Measurements from ENCODE around the gene DMGDH. TPM values are rescaled to one million over a fixed set of nuclear protein-coding genes. Genes with fewer than 3 reads are reported as not detected.

Gene DMGDH
- total and polyA plus RNA-seq, 10 of the 15 experiments (the other 5 are each of a cell fraction or from before 2014, with no cell fraction given) = 0.22 to 1.5 (median 0.44) TPM; not detected in 3

GRCh38 chr5:78974601-78975000 is 94.9 kb downstream of the DMGDH start:
- intact Hi-C loops (cut with micrococcal nuclease; ENCODE audit: unreplicated experiment) (loop anchor here (10.0 kb wide), 1 partner anchor 330 kb away; the partner anchor contains the start of gene LHFPL2), in situ Hi-C loops (cut with MboI) (no loop called here)
- 96% methylated on average over 2 of the region's 2 CpGs for WGBS (ENCODE audit: insufficient coverage, insufficient replicate concordance, low lambda C conversion rate, missing lambda C conversion rate)
- no TSS peak for BruUV-seq (replicated peaks)
- H3K9ac ChIP-seq (ENCODE audit: control insufficient read depth, insufficient read depth, low read length) = no peak overlapping the region
- H3K36me3 ChIP-seq (ENCODE audit: control insufficient read depth in 2 of 2, insufficient read depth in 2 of 2, low read length in 1 of 2) = no peaks in the 10 kb centered on the region
- POLR2A ChIA-PET = no interaction called here
- CTCF ChIA-PET = interaction anchor here (0.8 to 5.4 kb wide), 5 partner anchors 9 to 75 kb away, joined by 4 to 27 read pairs (median 9); no protein-coding TSS in a partner anchor
- no peaks in the 10 kb centered on the region; the same call in 2 of the 3 replicates for H3K9me3 ChIP-seq (replicated peaks; ENCODE audit: control insufficient read depth, insufficient read depth, low read length)
- no peaks in the 10 kb centered on the region for H3K27me3 ChIP-seq (replicated peaks in 1 of 2; ENCODE audit: control insufficient read depth in 2 of 2, insufficient read depth in 2 of 2, low read length in 1 of 2)
- RAD21 ChIA-PET (ENCODE audit: unreplicated experiment) = interaction anchor here (1.3 to 1.7 kb wide), 2 partner anchors 8 to 75 kb away, joined by 3 to 7 read pairs; no protein-coding TSS in a partner anchor
- TF ChIP-seq SKIL (IDR thresholded peaks at IDR 0.05; ENCODE audit: low read depth, poor library complexity, severe bottlenecking) = no peak
- no peak for TF ChIP-seq BCL11A (IDR thresholded peaks at IDR 0.05; ENCODE audit: low read depth, low read length)
- H3K4me3 ChIP-seq = no peak overlapping the region
- H3K27ac ChIP-seq (ENCODE audit: control insufficient read depth, insufficient read depth) = no peak overlapping the region
- H4K20me1 ChIP-seq (ENCODE audit: control insufficient read depth, insufficient read depth) = no peaks in the 10 kb centered on the region
- H3K4me1 ChIP-seq (ENCODE audit: control insufficient read depth, insufficient read depth, low read length) = peaks cover 9% of the 10 kb centered on the region
- H2AFZ ChIP-seq (ENCODE audit: control insufficient read depth, low read depth, low read length) = no peak overlapping the region
- ATAC-seq (no peak), FAIRE-seq (no peak), DNase-seq (ENCODE audit: low read depth, low spot score) (no peak)
- no peaks in the 10 kb centered on the region for H3K79me2 ChIP-seq (ENCODE audit: control insufficient read depth, insufficient read depth, low read length)
- SMC1A ChIA-PET (ENCODE audit: uncharacterized antibody, unreplicated experiment) = interaction anchor here (1.1 to 4.0 kb wide), 3 partner anchors 9 to 74 kb away, joined by 5 to 16 read pairs (median 5); no protein-coding TSS in a partner anchor
- H3K4me2 ChIP-seq (ENCODE audit: control insufficient read depth, insufficient read depth) = no peak overlapping the region

- Histone ChIP-seq H3K27me3 (replicated peaks in 1 of 2; ENCODE audit: control insufficient read depth in 2 of 2, insufficient read depth in 2 of 2, low read length in 1 of 2) (no peaks in the 10 kb centered on the region), H3K9me3 (replicated peaks; ENCODE audit: control insufficient read depth, insufficient read depth, low read length) (no peaks in the 10 kb centered on the region; the same call in 2 of the 3 replicates), H3K79me2 (ENCODE audit: control insufficient read depth, insufficient read depth, low read length) (no peaks in the 10 kb centered on the region), H3K27ac (ENCODE audit: control insufficient read depth, insufficient read depth) (no peak overlapping the region), H3K9ac (ENCODE audit: control insufficient read depth, insufficient read depth, low read length) (no peak overlapping the region), H3K36me3 (ENCODE audit: control insufficient read depth in 2 of 2, insufficient read depth in 2 of 2, low read length in 1 of 2) (no peaks in the 10 kb centered on the region), H4K20me1 (ENCODE audit: control insufficient read depth, insufficient read depth) (no peaks in the 10 kb centered on the region), H3K4me3 (no peak overlapping the region), H3K4me2 (ENCODE audit: control insufficient read depth, insufficient read depth) (no peak overlapping the region), H3K4me1 (ENCODE audit: control insufficient read depth, insufficient read depth, low read length) (peaks cover 4% of the 10 kb centered on the region; the same call in 1 of the 2 replicates), H2AFZ (ENCODE audit: control insufficient read depth, low read depth, low read length) (no peak overlapping the region)
- intact Hi-C loops (cut with micrococcal nuclease; ENCODE audit: unreplicated experiment) (loop anchor here (10.0 kb wide), 1 partner anchor 329 kb away; the partner anchor contains the start of gene LHFPL2), in situ Hi-C loops (cut with MboI) (no loop called here)
- ChIA-PET CTCF (interaction anchor here (0.6 to 5.4 kb wide), 6 partner anchors 9 to 211 kb away, joined by 3 to 27 read pairs (median 6); no protein-coding TSS in a partner anchor), RAD21 (ENCODE audit: unreplicated experiment) (interaction anchor here (1.3 to 1.7 kb wide), 2 partner anchors 8 to 75 kb away, joined by 3 to 7 read pairs; no protein-coding TSS in a partner anchor), POLR2A (no interaction called here), SMC1A (ENCODE audit: uncharacterized antibody, unreplicated experiment) (interaction anchor here (1.1 to 4.0 kb wide), 3 partner anchors 8 to 74 kb away, joined by 5 to 16 read pairs (median 5); no protein-coding TSS in a partner anchor)
- DNase-seq (ENCODE audit: low read depth, low spot score) = no peak
- no TSS peak for BruUV-seq (replicated peaks)
- 88% methylated on average over 5 of the region's 5 CpGs for WGBS (ENCODE audit: insufficient coverage, insufficient replicate concordance, low lambda C conversion rate, missing lambda C conversion rate)
- FAIRE-seq = no peak
- no peak for ATAC-seq
- TF ChIP-seq MYB (IDR thresholded peaks at IDR 0.05; ENCODE audit: borderline replicate concordance, low read depth, low read length) (no peak), BACH1 (IDR thresholded peaks at IDR 0.05; ENCODE audit: borderline replicate concordance) (no peak), ZNF592 (IDR thresholded peaks at IDR 0.05) (no peak), PBX3 (IDR thresholded peaks at IDR 0.05; ENCODE audit: insufficient replicate concordance, low read depth, low read length) (no peak), SMAD5 (IDR thresholded peaks at IDR 0.05; ENCODE audit: low read depth) (no peak), JUND (IDR thresholded peaks at IDR 0.05; ENCODE audit: low read depth, low read length) (no peak), ATF7 (IDR thresholded peaks at IDR 0.05; ENCODE audit: low read depth) (no peak)
These were observed 95.5 kb downstream of the DMGDH start for GRCh38 chr5:78974011-78974410.

Measured in GM12878 (cell line).